ENCODE data around the gene PTPN23.

PTPN23 gene

GRCh38 chr3:47419083-47420043, 38.5 kb downstream of the PTPN23 start:
- DNase-seq (ENCODE audit: low read depth in 2 of 2), result no peak

- no peak for DNase-seq (ENCODE audit: low read depth in 2 of 2)
These were observed 39.2 kb downstream of the PTPN23 start for GRCh38 chr3:47420044-47420430.

GRCh38 chr3:47420511-47421484, 40.0 kb downstream of the PTPN23 start:
- peak; percentile 73 to 74 for DNase-seq (ENCODE audit: low read depth in 2 of 2)

DNA sequence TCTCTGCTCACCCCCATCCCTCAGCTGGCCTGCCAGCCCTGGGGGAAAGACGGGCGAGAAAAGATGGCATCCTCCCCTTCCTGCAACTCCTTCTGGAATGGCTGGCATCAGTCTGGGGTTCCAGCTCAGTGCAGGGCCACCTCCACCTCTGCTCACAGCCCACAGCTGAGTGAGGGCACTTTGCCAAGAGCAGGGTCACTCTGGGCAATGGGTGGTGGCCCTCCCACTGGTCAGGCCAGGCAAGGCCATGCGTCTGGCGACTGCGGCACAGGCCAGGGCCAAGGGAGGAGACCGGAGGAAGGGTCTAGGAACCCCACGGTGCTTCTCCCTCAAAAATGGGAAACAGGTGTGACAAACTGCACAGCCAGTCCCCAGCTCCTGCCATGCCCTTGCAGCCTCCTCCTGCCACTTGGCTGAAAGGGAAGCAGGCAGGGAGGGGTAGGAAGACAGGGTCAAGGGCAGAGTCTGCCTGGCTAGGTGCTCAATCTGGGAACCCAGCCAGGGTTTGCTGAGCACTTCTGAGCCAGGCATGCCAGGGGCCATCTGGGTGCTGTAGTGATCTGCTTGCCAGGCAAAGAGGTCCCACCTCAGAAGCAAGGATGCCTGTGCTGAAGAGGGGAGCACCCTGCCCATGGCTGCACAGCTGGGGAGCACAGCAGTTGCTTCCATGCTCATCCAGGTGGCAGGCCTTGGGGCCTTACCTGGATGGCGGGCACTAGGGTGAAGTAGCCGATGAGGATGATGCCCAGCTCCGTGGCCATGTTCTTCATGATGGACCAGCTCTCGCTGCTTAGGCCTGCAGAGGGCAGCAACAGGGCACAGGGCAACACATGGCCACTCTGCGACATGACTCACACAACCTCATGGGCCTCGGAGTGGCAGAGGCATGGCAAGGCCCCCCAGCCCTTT, 41.2 kb downstream of the PTPN23 start:
- no peak for DNase-seq (ENCODE audit: low read depth in 2 of 2)

DNA sequence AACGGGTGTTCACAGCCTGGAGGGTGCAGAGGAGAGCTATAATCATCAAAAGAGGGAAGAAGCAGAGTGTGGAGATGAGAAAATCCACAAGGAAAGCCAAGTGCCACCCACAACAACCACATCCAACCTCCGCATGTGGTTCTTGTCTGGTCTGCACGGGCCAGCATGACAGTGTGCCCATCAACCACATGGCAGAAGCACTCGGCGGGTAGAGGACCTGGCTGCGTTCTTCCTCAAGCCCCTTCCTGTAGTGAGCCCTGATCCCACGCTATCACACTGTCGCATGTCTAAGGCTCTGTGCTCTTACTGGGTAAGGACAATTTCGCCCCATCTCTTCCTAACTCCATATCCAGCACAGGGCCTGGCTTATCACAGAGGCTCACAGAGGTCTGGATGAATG, 41.9 kb downstream of the PTPN23 start:
- no peak for DNase-seq (ENCODE audit: low read depth in 2 of 2)

DNA sequence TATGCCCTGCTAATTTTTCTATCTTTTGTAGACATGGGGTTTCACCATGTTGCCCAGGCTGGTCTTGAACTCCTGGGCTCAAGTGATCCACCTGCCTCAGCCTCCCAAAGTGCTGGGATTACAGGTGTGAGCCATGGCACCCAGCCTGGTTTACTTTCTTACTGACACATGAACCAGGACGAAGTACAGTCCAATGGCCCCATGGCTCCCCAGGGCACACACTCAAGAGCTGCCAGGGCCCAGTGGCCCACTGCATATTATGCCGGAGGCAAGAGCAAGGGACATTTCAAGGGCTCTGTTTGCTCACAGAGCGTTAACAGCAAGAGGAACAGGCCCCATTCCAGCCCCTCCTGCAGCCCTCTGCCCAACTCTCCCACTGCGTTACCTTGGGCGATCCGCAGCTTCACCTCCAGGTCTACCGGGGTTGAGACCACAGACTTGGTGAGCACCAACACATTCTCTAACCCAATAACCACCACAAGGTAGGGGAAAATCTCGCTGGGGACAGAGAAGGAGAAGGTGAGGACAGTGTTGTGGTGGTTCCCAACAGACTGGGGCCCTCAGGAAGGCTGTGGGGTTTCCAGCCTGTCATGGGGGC, 42.8 kb downstream of the PTPN23 start:
- DNase-seq (ENCODE audit: low read depth in 2 of 2), result no peak

GRCh38 chr3:47424434-47425382, 43.9 kb downstream of the PTPN23 start:
- no peak for DNase-seq (ENCODE audit: low read depth in 2 of 2)

DNA sequence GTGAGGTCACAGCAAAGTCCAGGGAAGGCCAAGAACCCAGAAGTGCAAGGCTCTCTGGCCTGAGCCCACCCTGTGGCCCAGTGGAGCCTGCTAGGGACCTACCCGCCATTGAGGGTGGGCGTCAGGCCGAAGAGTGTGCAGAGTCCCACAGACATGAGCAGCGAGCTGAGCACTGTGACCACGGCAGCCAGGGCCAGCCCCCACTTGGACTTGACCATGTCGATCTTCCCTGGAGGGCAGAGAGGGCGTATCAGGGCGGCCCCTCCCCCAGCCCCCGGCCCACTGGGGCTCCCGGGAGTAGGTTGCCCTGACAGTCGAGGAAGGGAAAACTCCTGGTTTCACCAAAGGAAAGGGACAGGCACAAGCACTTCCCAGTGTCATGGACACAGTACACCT, 44.6 kb downstream of the PTPN23 start:
- DNase-seq (ENCODE audit: low read depth in 2 of 2), result no peak

DNA sequence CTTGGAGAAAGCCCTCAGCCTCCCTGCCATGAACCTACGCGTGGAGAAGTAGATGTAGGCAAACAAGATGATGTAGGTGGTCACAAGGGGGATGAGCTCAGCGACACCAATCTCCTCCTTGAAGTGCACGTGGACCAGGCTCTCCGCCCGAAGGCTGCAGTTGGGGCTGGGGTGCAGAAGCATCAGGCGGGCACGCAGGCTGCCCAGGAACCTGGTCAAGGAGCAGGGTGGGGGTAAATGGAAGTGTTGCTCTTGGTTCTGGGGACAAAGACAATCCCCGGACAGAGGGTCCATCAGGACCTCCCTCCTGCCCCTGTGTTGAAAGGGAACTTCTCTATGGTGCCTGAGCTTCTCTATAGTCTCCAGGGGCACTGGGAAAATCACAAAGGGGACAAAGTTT, 45.1 kb downstream of the PTPN23 start:
- no peak for DNase-seq (ENCODE audit: low read depth in 2 of 2)

DNA sequence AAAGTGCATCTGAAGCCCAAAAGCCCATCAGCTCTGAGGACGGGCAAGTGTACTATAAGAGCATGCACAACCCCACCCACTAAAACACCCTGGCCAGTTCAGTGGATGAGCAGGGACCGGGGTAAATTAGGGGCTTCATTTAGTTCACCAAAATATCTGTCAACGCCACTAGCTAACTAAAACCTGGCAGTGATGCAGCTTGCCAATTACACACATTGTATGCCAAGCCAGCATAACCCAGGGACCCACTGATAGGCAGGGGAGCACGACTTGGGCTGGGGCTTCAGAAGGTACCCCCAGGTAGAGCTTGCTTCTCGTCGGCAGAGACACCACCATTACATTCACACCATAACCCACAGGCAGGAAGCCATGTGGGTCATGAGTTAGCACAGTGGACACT, 47.0 kb downstream of the PTPN23 start:
- no peak for DNase-seq (ENCODE audit: low read depth in 2 of 2)

DNA sequence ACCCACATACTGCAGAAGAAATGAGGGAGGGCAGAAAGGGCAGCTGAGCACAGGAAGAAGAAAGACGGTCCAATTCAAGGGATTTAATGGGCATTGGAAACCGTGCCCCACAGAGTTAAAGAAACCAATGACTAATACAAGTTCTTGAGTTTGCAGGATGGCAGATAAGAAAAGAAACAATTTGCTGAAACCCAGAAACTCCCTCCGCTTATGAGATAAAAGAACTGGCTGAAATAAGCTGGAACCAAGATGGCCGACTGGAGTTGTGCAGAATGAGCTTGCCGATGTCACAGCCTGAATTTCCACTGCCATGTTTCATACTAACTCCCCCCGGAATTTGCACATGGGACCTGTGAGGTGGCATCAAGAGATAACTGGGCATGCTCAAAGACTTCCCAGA, 47.8 kb downstream of the PTPN23 start:
- DNase-seq (ENCODE audit: low read depth in 2 of 2), result no peak

DNA sequence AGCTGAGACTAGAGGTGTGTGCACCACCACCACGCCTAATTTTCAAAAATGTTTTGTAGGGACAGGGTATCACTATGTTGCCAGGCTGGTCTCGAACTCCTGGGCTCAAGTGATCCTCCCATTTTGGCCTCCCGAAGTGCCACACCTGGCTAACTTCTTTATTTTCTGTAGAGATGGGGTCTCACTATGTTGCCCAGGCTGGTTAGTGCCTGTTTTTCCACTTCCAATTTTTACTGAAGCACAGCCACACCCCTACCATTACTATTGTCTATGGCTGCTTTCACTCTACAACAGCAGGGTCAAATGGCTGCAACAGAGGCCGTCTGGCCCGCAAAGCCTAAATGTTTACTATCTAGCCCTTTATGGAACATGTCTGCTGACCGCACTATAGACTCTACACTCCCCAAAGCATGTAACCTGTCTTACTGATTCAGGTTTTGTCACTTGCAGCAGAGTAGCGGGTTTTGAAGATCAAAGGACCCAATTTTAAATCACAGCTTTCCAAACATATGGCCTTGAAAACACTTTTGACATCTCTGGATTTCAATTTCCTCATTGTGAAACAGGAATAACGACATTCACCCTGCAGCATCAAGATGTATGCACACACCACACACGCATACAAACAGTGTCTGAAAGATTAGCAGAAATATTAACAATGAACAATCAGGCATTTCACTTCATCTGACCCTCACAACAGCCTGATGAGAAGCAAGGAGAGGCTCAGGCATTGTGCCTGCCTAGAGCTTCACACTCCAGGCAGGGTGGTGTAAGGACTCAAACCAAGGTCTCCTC, 48.9 kb downstream of the PTPN23 start:
- DNase-seq (ENCODE audit: low read depth in 2 of 2), result no peak

DNA sequence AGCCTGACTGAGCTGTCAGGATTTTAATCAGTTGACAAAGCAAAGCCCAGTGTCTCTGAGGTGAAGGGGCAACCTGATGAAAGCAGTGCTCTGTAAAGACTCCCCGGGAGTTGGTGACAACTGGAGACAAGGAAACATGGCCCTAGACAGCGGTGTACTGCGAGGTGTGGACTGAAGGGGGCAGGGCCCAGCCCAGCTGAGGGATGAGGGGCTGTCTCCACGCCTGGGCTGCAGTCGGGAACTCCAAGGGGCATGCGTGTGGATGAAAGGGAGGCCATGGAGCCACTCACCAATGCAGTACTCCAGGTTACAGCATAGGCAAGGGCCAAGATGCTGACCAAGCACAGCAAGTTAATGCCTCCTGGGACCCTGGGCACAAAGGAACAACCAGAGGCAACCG, 49.8 kb downstream of the PTPN23 start:
- no peak for DNase-seq (ENCODE audit: low read depth in 2 of 2)

DNA sequence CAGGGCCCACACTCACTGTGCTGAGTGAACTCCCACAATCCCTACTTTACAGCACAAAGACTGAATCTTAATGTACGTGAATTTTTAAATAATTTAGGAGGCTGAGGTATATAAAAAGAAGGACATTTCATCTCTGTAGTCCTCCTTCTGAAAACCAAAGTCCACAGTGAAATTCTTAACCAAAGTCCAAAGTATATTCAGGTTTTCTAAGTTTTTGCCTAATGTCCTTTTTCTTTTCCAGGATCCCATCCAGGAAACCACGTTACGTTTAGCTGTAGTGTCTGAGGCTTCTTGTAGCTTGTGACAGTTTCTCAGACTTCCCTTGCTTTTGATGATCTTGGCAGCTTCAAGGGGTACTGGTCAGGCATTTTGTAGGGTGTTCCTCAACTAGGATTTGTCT, 50.4 kb downstream of the PTPN23 start:
- no peak for DNase-seq (ENCODE audit: low read depth in 2 of 2)

DNA sequence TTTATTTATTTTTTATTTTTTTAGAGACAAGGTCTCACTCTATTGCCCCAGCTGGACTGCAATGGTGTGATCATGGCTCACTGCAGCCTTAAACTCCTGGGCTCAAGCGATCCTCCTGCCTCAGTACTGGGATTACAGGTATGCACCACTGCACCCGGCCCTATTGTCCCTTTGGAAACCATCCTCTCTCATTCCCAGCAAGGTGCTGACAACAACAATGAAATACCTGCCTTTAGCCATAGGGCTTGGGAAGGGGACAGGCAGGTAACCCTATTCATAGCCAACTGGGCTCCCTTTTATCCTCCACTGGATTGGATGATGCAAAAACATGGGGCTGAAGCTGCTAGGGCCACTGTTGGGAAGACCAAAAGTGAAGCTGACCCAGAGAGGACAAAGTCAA, 51.9 kb downstream of the PTPN23 start:
- DNase-seq (ENCODE audit: low read depth in 2 of 2), result no peak

DNA sequence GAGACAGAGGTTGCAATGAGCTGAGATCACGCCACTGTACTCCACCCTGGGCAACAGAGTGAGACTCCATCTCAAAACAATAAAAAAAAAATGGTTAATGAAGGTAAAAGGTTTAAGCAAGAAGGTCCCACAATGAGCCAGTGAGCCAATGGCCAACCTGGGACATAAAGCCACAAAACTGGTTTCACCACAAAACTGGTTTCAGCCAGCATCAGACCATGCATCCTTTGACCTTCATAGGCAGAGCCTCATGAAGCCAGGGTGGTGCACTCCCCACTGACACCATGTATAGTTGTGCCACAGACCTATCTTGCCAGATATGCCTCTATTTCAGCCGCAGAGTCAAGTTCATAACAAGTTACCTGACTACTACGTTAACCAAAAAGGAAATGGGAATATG, 53.0 kb downstream of the PTPN23 start:
- no peak for DNase-seq (ENCODE audit: low read depth in 2 of 2)

GRCh38 chr3:47434849-47435248, 54.0 kb downstream of the PTPN23 start:
- DNase-seq (ENCODE audit: low read depth in 2 of 2), result no peak

- no peak for DNase-seq (ENCODE audit: low read depth in 2 of 2)
These were observed 55.4 kb downstream of the PTPN23 start for GRCh38 chr3:47436180-47436579.

DNA sequence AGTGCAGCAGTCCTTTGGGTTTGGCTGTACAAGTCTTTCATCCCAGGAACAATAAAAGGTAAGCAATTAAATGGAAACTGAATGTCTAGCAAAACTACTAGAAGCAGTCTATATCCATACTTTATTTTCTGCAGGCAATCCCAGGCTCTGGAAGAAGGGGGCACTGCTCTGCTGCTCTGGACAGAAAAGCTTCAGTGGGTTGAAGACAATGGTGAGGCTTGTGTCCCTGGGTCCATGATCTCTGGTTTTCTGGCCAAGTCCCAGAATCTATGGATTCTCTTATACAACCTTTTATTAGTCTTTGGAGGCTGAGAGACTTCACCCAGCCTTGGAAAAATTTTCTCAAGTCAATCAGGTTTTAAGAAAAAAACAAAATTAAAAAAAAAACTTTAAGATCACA, 59.3 kb downstream of the PTPN23 start:
- no peak for DNase-seq (ENCODE audit: low read depth in 2 of 2)
